Activated gamma-delta T cell (primary cell): ENCODE results near the gene PM20D1.
"Not testable (repeated sequence)": the region's sequence is repeated elsewhere in the genome, so short reads cannot be mapped to it uniquely, and the experiment has no call there.

ENCODE experiments used
- DNase-seq: peaks from one replicate; lab custom pipeline; 2025; lab: John Stamatoyannopoulos, UW

PM20D1 gene

GRCh38 chr1:205842229-205842628, 7.7 kb downstream of the PM20D1 start:
- no peak for DNase-seq

DNA sequence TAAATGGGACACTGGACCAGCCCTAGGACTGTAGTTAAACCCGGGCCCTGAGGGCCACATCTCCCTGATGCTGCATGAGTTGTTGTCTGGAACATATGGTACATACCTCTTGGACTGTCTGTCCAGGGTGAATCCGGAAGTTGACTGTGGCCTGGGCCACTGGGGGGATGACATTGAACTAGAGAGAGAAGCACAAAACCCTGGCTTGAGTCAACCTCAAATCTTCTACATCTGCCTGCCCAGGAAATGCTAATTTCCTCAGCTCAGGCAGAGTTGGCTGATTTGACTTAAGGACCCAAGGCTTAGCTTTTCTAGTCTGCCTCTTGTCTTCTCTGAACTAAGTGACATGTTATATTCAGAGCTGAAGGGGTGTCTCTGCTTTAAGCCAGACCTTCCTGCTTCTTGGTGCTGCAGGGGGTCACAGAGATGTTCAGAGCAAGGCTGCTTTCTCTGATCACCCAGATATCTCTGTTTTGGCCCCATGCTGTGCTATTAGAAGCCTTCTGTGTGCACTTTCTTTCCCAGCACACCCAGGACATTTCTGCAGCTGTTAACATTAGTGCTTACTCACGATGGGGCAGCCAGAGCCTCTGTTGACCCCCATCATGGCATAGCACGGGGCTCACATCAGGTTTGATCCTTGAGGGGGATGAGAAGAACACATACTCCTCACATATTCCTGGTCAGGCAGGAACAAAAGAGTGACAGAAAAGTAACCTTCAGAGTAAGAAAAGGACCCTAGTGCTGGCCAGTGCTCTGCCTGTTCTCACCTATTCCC, 9.6 kb downstream of the PM20D1 start:
- no peak for DNase-seq

DNA sequence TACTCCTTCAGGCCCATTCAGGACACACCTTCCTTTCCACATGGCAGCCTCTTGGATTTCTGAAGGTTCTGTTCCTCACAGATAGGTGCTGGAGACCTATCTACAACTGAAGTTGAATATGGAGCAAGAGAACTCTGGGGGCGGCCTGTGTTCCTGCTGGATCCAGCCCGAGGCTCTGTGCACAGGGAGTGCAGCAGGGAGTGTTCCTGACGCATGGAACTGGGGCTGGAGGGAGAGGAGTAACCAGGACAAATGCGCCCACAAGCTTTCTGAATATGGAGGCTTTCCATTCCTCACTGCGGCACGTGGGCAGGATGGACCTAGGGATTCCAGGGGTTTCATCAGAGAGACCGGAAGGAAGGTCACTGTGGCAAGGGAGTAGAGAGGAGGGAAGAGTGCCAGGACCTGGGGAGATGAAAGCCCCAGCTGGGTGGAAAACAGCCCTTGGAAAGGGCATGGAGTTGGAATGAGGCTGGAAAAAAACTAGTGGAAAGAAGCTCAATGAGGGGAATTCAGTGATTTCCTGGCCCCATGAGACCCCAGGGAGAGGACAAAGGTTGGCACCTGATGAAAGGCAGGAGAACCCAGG, 12.5 kb downstream of the PM20D1 start:
- DNase-seq, result no peak

DNA sequence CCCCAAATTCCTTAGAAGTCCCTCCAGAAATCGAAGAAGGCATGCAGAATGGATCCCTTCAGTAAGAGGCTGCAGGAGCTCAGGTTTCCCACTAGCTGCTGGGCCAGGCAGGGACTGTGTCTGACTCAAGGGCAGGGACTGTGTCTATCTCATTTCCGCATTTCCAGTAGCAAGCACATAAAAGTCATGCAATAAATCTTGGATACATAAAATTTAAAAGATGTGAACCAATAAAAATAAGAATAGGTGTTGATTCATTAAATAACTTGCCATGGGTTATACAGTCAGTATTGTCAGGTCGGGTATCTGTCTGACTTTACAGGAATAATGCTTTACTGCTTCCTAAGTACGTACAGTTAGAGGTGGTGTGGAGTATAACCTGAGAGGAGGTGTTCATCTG, 15.2 kb downstream of the PM20D1 start:
- no peak for DNase-seq

- DNase-seq, result no peak
Measured at GRCh38 chr1:205832326-205832751, 17.6 kb downstream of the PM20D1 start.

GRCh38 chr1:205827623-205828022, 22.3 kb downstream of the PM20D1 start:
- DNase-seq, result no peak

DNA sequence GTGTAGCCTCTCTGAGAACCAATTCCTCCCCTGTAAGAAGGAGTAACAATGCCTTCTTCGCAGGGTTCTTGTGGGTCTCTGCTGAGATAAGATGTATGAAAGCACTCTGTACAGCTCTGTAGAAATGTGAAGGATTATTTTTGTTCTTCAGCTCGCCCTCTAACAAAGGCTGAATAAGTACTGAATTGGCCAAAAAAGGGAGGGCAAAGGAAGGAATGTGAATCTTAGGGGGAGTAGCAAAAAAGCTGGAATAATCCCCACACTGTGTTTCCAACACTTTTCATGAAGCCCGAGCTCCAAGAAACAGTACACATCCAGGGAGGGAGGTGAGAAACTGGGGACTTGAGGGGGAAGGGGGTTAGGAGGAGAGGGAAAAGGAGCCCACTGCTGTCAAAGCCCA, 22.9 kb downstream of the PM20D1 start:
- no peak for DNase-seq

- DNase-seq, result no peak
Measured at GRCh38 chr1:205826016-205826806, 23.7 kb downstream of the PM20D1 start.

DNA sequence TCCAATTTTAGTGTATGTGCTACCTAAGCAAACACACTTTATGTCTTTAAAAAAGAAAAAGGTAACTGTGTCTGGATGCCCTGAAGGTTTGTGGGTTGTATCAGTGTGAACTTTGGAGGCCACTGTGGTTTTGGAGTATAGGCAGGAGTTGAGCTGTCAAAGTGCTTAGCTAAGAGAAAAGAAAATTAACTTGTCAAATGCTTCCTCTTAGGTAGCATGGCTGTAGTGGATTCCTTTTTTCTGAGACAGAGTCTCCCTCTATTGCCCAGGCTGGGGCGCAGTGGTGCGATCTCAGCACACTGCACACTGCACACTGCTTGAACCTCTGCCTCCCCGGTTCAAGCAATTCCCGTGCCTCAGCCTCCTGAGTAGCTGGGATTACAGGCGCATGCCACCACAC, 25.8 kb downstream of the PM20D1 start:
- no peak for DNase-seq

DNA sequence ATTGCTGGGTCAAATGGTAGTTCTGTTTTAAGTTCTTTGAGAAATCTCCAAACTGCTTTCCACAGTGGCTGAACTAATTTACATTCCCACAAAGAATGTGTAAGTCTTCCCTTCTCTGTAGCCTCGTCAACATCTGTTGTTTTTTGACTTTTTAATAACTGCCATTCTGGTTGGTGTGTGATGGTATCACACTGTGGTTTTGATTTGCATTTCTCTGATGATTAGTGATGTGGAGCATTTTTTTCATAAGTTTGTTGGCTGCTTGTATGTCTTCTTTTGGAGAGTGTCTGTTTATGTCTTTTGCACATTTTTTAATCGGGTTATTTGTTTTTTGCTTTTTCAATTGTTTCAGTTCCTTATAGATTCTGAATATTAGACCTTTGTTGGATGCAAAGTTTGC, 26.7 kb downstream of the PM20D1 start:
- not testable (repeated sequence) for DNase-seq

DNA sequence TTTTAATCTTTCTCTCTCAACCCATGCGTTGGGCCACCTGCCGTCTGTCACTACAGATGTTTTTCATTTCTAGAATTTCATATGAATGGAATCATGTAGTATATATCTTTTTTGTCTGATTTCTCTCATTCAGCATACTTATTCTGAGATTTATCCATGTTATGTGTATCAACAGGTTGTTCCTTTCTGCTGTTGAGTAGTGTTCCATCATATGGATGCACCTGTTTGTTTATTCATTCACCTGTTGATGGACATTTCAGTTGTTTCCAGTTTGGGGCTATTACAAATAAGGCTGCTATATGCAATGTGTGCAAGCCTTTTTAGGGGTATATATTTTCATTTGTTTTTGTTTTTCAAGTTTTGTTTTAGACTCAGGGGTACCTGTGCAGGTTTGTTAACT, 27.5 kb downstream of the PM20D1 start:
- DNase-seq, result no peak

DNA sequence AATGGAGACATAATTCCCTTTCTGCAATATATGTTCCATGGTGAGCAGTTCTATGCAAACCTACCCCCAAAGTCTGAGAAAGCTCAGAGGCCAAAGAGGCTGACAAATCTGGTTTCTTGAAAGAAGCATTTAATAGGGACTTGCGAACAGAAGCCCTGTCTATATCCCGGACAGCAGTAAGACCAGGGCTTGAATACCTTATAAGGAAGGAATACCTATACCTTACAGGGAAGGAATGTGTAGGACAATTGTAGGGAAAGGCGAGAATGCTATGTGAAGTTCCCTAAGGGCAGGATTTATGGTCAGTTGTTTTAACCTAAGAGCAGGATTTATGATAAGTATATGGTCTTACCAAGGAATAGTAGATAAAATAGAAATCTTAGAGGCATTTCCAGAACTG, 31.9 kb downstream of the PM20D1 start:
- DNase-seq, result no peak

GRCh38 chr1:205817364-205817763, 32.6 kb downstream of the PM20D1 start:
- DNase-seq, result no peak

DNA sequence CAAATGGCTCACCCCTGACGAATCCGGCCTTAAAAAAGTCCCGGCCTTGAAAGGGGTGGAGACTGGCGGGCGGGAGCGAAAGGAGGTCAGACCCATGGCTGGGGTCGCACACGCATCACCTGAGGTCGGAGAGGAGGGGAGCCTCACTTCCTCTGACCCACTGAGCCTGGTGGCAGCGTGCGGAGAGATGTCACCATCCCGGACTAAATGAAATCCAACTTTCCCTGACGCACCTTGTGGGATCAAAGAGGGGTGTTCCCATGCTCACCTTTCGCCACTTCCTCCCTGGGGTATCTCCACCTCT, 36.2 kb downstream of the PM20D1 start:
- DNase-seq, result no peak

DNA sequence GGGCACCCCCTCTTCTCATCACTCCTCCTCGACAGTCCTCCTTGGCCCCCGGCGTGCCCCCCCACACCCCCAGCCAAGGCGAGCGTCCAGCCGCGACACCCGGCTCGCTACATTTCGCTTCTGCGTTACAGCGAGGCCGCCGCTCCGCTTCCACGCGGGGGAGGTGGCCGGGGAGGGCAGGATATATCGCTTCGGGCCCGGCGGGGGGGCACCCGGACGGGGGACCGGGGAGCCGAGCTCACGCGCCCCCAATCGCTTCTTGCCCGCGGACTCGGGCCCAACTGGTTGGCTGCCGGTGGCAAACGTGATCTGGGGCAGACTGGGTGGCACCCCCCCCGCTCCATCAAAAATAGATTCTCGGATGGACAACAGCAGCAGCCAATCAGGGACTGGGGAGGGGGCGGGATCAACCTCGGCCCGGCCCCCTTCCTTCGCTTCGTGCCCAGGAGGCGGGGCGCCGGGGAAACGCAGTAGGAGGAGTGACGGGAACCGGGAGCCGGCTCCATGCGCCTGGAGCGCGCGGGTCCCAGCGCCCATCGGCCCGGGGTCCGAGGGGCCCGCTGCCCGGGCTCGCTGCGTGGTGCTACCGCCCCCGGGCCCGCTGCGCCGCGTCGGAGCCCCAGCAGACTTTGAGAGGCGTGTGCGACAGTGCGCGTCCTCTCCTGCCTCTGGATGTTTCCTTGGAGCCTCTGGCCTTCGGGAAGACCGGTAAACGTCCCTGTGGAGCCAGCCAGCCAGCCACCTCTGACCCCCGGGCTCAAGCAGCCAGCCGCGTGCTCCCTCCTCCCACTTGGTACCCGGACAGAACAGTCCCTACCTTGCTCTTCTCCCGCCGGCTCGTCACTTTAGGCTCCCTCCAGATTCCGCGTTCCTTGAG, 36.8 kb downstream of the PM20D1 start, which contains the start of gene SLC41A1:
SLC41A1 (minus strand) TSS at position 321 of the 877 bp plus-strand sequence. CDS start 2,757 bp downstream, outside the sequence.
- DNase-seq, result peak; percentile 88

- DNase-seq, result no peak
Measured at GRCh38 chr1:205812271-205812877, 37.6 kb downstream of the PM20D1 start.

DNA sequence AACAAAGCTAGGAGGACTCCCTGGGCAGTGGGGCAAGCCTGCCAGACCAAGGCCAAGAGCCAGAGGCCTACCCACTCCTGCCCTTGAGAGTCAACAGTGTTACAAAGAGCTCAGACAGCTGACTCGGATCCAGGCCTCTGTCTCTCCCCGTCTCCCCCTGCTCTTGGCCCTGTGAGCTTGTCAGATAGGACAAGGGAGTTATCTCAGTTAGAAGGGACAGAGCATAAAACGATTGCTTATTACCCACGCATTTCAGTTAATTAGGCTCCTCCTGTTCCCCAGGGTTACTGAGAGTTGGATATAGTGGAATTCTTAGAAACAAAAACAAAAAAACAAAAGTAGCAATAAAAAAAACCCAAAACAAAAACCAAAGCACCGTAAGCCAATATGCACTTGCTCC, 38.3 kb downstream of the PM20D1 start:
- DNase-seq, result no peak

DNA sequence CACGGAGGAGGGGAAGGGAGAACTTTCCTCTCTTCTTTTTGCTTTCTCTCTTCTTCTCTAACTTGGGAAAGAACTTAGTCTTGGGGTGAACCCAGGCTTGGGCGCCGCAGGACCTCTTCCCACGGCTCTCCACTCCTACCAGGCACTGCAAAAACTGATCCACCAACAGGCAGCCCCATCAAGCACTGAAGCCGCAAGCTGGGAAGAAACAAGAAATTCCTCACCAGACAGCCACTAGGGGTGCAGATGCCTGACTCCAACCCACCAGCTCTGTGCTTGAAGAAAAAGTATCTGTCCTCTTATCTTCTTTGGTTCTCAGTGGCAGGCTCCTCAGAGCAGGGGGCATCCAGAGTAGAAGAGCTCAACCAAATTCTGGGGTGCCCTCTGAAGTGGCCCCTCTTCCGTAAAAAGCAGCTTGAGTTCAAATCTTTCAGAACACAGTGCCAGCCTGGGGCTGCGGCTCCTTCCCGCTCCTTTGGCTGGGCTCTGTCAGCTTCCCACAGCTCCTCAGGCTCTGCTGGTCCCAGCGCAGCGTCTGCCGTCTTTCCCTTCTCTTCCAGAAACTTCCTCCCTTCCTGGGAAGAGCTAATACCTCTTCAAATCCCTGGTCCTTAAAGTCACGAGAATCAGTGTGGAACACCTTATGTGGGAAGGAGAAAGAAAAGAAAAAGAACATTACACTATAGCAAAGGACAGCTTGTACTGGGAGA, 39.3 kb downstream of the PM20D1 start:
- DNase-seq, result no peak

DNA sequence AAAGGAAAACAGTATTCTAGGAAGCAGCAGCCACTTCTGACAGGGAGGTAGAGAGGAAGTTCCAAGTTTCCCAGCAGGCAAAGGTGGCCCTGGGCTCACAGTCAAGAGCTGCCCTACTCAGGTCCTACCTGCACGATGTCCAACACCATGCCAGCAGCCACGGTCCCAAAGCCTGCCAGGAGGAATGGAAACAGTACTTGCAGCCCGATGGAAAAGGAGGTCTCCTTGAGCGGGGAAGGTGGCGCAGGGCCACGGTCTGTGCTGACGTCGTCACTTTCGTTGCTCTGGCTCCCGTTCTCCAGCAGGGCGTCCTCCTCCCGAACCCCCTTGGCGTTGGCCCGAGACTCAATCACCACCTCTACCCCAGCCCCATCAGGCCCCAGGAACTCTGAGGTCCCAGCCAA, 40.0 kb downstream of the PM20D1 start:
- DNase-seq, result no peak

GRCh38 chr1:205809469-205809868, 40.5 kb downstream of the PM20D1 start:
- no peak for DNase-seq
